Loucy (cell line): ENCODE results near the gene LCE4A.

Source experiments
- H2AFZ ChIP-seq: fragments of 200-600 bp; sonication (generic); 2 replicates; pipeline ENCODE4 v1.6.0; 2016; ENCODE audit warnings: antibody characterized with exemption, mild to moderate bottlenecking, low read length, moderate library complexity
- H3F3A ChIP-seq: fragments of 200-600 bp; 2 replicates; pipeline ENCODE4 v1.6.0; 2016; ENCODE audit warnings: antibody characterized with exemption, low read depth, mild to moderate bottlenecking
- H3K27me3 ChIP-seq: fragments of 200-600 bp; sonication (generic); 2 replicates; pipeline ENCODE4 v1.6.1; 2014; ENCODE audit warnings: low read length, mild to moderate bottlenecking; ENCODE audit not compliant: insufficient read depth, poor library complexity, severe bottlenecking
- H3K36me3 ChIP-seq: fragments of 200-600 bp; sonication (generic); 2 replicates; pipeline ENCODE4 v1.6.1; 2016; ENCODE audit warnings: low read length; ENCODE audit not compliant: insufficient read depth
- H3K4me1 ChIP-seq: fragments of 200-600 bp; sonication (generic); 2 replicates; pipeline ENCODE4 v1.5.1; 2014; ENCODE audit warnings: low read length, mild to moderate bottlenecking; ENCODE audit not compliant: insufficient read depth, poor library complexity, severe bottlenecking
- H3K4me2 ChIP-seq: fragments of 200-600 bp; sonication (generic); 2 replicates; pipeline ENCODE4 v1.6.0; 2014; ENCODE audit warnings: antibody characterized with exemption, low read length, low read depth, mild to moderate bottlenecking; ENCODE audit not compliant: poor library complexity, severe bottlenecking
- H3K4me3 ChIP-seq: fragments of 200-600 bp; sonication (generic); 2 replicates; pipeline ENCODE4 v1.5.1; 2014; ENCODE audit warnings: low read length, mild to moderate bottlenecking, mixed read lengths; ENCODE audit not compliant: poor library complexity, severe bottlenecking
- H3K79me2 ChIP-seq: fragments of 200-600 bp; sonication (generic); 2 replicates; pipeline ENCODE4 v1.6.1; 2014; ENCODE audit warnings: low read length; ENCODE audit not compliant: insufficient read depth
- H3K9ac ChIP-seq: fragments of 200-600 bp; sonication (generic); 2 replicates; pipeline ENCODE4 v1.6.0; 2014; ENCODE audit warnings: mild to moderate bottlenecking, low read depth, low read length, moderate library complexity; ENCODE audit not compliant: poor library complexity, severe bottlenecking
- H3K9me2 ChIP-seq: fragments of 200-600 bp; sonication (generic); replicated peaks from 2 replicates; pipeline ENCODE4 v1.6.1; 2016; ENCODE audit warnings: low read depth, low read length, mixed read lengths
- H3K9me3 ChIP-seq: fragments of 200-600 bp; sonication (generic); 2 replicates; pipeline ENCODE4 v1.6.1; 2014; ENCODE audit warnings: mild to moderate bottlenecking, antibody characterized with exemption, low read length, low read depth; ENCODE audit not compliant: insufficient read depth
- H4K20me1 ChIP-seq: fragments of 200-600 bp; sonication (generic); 2 replicates; pipeline ENCODE4 v1.6.0; 2014; ENCODE audit warnings: antibody characterized with exemption, low read length, mild to moderate bottlenecking; ENCODE audit not compliant: insufficient read depth, poor library complexity, severe bottlenecking
- EZH2phosphoT487 ChIP-seq: fragments of 200-600 bp; IDR thresholded peaks from 2 replicates; pipeline ENCODE4 v1.6.1; 2018; ENCODE audit warnings: antibody characterized with exemption, mild to moderate bottlenecking, moderate library complexity, borderline replicate concordance
- TF ChIP-seq, protein P1 (sequence below): fragments of 200-600 bp; sonication (generic); conservative IDR thresholded peaks from 2 replicates; pipeline ENCODE4 v1.5.1; 2014; ENCODE audit warnings: mild to moderate bottlenecking, antibody characterized with exemption, low read length

Gene LCE4A

DNA sequence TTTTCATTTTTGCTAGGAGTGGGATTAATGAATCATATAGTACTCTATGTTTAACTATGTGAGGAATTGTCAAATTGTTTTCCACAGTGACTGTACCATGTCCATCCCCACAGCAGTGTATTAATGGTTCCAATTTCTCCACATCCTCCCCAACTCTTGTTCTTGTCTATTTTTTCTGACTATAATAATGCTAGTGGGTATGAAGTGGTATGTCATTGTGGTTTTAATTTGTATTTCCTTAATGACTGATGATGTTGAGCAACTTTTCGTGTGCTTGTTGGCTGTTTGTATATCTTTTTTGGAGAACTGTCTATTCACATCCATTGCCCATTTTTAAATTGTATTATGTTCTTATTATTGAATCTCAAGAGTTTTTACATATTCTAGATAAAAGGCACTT, 39.9 kb downstream of the LCE4A start:
- H3K27me3 ChIP-seq, result no peaks in the 10 kb centered on the region
- no peak overlapping the region for H3K9ac ChIP-seq
- H3K36me3 ChIP-seq, result no peaks in the 10 kb centered on the region
- H4K20me1 ChIP-seq, result no peaks in the 10 kb centered on the region
- H3K4me3 ChIP-seq, result no peak overlapping the region
- no peaks in the 10 kb centered on the region for H3K9me2 ChIP-seq
- no peaks in the 10 kb centered on the region for H3K79me2 ChIP-seq
- H2AFZ ChIP-seq, result no peak overlapping the region
- TF ChIP-seq, protein P1, sequence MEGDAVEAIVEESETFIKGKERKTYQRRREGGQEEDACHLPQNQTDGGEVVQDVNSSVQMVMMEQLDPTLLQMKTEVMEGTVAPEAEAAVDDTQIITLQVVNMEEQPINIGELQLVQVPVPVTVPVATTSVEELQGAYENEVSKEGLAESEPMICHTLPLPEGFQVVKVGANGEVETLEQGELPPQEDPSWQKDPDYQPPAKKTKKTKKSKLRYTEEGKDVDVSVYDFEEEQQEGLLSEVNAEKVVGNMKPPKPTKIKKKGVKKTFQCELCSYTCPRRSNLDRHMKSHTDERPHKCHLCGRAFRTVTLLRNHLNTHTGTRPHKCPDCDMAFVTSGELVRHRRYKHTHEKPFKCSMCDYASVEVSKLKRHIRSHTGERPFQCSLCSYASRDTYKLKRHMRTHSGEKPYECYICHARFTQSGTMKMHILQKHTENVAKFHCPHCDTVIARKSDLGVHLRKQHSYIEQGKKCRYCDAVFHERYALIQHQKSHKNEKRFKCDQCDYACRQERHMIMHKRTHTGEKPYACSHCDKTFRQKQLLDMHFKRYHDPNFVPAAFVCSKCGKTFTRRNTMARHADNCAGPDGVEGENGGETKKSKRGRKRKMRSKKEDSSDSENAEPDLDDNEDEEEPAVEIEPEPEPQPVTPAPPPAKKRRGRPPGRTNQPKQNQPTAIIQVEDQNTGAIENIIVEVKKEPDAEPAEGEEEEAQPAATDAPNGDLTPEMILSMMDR, result no peak
- TF ChIP-seq EZH2phosphoT487, result no peak
- H3K4me1 ChIP-seq, result no peaks in the 10 kb centered on the region
- no peak overlapping the region for H3K4me2 ChIP-seq
- no peaks in the 10 kb centered on the region for H3K9me3 ChIP-seq
- no peaks in the 10 kb centered on the region for H3F3A ChIP-seq

DNA sequence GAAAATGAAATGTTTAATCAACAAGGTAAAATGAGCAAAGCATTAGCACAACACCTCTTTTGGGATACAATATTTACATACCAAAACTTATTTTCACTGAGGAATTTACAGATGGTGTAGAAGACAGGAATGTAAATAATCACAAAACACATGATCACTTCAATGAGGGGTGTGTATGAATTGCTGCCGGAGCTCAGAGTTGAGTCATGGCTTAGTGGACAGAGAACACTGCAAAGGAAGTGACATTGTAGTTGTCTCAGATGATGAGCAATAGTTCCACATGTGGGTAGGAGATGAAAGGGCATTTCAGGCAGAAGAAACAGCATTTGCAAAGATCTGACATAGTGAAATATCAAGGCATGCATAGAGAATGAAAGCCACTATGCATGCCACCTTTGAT, 44.3 kb downstream of the LCE4A start:
- Histone ChIP-seq H3K27me3 (no peaks in the 10 kb centered on the region), H3K4me3 (no peak overlapping the region), H3F3A (no peaks in the 10 kb centered on the region), H3K9ac (no peak overlapping the region), H3K9me2 (no peaks in the 10 kb centered on the region), H3K4me1 (no peaks in the 10 kb centered on the region), H4K20me1 (no peaks in the 10 kb centered on the region), H3K4me2 (no peak overlapping the region), H3K9me3 (no peaks in the 10 kb centered on the region), H2AFZ (no peak overlapping the region), H3K36me3 (no peaks in the 10 kb centered on the region), H3K79me2 (no peaks in the 10 kb centered on the region)
- TF ChIP-seq, protein P1, result no peak
- no peak for TF ChIP-seq EZH2phosphoT487

DNA sequence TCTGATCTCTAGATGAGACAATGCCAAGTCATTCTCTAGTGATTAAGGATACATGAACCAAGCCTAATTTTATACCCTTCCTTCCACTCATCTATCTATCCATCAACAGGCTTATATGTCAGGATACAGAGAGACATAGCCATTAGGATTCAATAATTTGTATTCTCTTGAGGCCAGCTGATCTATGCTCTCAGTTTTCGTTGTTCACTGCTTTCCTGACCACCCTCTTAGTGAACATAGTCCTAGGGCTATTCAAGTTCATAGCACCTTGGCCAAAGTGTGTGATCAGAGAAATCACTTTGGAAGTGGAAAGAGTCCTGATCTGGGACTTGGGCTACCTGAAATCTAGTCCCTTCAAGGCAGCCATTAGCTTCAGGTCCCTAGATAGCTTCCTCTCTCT, 45.6 kb downstream of the LCE4A start:
- no peak overlapping the region for H2AFZ ChIP-seq
- no peak overlapping the region for H3K4me3 ChIP-seq
- H3K36me3 ChIP-seq, result no peaks in the 10 kb centered on the region
- no peaks in the 10 kb centered on the region for H3K27me3 ChIP-seq
- no peaks in the 10 kb centered on the region for H3K9me3 ChIP-seq
- H3F3A ChIP-seq, result no peaks in the 10 kb centered on the region
- H3K9ac ChIP-seq, result no peak overlapping the region
- no peaks in the 10 kb centered on the region for H3K79me2 ChIP-seq
- no peak for TF ChIP-seq EZH2phosphoT487
- TF ChIP-seq, protein P1, result no peak
- H4K20me1 ChIP-seq, result no peaks in the 10 kb centered on the region
- no peaks in the 10 kb centered on the region for H3K4me1 ChIP-seq
- no peak overlapping the region for H3K4me2 ChIP-seq
- H3K9me2 ChIP-seq, result no peaks in the 10 kb centered on the region
